GM12864 (cell line): ENCODE results near the gene CCDC144A.
"Not testable (repeated sequence)": the region's sequence is repeated elsewhere in the genome, so short reads cannot be mapped to it uniquely, and the experiment has no call there.

Source experiments
- DNase-seq: peaks from one replicate; pipeline ENCODE4 v3.0.0-alpha.2; 2011; ENCODE audit warnings: low read depth
- H3K4me3 ChIP-seq: 2 replicates; pipeline ENCODE4 v1.5.1; 2011; ENCODE audit warnings: mild to moderate bottlenecking, low read depth, low read length, control low read depth
- CTCF ChIP-seq: IDR thresholded peaks from 2 replicates; pipeline ENCODE4 v1.5.1; 2011; ENCODE audit warnings: low read depth, mild to moderate bottlenecking, moderate library complexity, low read length, control low read depth, inconsistent platforms; ENCODE audit errors: missing control alignments

Gene CCDC144A

DNA sequence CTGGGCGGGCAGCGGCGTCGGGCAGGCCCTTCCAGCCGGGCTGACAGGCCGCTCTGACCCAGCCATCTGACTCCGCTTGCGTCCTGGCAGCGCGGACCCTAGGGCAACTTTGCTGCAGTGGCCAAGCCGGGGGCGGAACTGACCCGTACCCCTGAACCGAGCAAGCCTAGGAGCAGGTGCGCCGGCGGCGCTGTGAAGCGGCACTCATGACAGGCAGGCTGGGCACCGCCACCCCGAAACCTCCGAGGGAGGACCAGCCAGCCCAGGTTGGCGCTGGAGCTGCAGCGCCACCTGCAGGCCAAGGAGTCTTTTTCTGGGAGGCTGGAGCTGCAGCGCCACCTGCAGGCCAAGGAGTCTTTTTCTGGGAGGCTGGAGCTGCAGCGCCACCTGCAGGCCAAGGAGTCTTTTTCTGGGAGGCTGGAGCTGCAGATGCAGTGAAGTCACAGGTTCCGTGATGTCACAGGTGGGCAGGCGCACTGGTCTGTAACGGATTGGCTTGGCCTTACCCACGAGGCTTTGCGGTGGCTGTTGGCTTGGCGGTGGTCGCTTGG, at the start of gene CCDC144A:
TSS of gene CCDC144A (plus strand) at position 511 of the 551 bp plus-strand sequence. CDS start 160 bp downstream, outside the sequence.
- peak; percentile 75 for TF ChIP-seq CTCF
- not testable (repeated sequence) for H3K4me3 ChIP-seq, DNase-seq

DNA sequence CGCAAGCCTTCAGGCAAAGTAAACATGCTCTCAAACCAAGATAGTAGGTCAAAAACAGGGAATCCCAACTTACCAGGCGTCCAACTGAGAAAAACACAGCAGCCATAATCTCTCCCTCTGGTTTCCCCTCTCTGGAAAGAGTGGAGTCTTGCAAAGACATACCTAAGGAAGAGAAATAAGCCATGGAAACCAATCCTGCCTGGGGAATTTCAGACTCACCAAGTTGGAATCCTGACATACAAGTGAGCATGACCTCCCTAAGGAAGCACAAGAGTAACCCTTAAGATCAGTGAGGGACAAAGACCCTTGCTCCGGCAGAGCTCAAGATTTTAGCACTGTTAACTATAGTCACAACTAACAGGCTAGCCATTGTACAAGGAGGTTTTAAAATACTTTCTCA, 40.5 kb upstream of the CCDC144A start:
- DNase-seq = no peak
- no peak for TF ChIP-seq CTCF
- H3K4me3 ChIP-seq = no peak overlapping the region

GRCh38 chr17:16652252-16652651, 37.8 kb upstream of the CCDC144A start:
- H3K4me3 ChIP-seq = no peak overlapping the region
- no peak for DNase-seq
- TF ChIP-seq CTCF = no peak

DNA sequence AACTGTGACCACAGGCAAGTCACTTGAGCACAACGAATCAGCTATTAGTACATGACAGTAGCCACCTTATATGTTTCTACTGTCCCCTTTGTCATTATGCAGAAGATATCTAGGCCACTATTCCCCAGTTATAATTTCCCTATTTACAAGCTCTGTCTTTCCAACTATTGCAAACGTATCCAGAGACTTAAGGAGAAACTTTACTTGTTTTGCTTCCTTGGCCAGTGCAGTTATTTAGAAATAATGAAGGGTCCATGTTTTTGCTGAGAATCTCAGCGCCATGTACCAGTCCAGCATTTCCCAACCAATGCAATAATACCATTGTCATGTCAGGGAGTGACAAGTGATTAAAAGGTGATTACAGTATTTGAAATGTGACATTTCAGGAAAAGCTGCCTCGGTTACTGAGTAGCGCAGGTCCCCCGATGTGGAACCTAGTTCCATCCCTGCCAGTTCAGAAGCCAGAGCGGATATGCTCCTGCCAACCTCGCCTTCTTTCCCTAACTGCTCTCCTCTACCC, 37.1 kb upstream of the CCDC144A start:
- no peak for TF ChIP-seq CTCF
- no peak for DNase-seq
- peak overlapping the region; percentile 95 for H3K4me3 ChIP-seq

GRCh38 chr17:16653367-16654041, 36.5 kb upstream of the CCDC144A start, which contains the start of gene ZNF624:
TSS of gene ZNF624 (minus strand) at chr17:16653850.
- no peak for TF ChIP-seq CTCF
- DNase-seq = peak; percentile 69

GRCh38 chr17:16661217-16661616, 28.8 kb upstream of the CCDC144A start:
- TF ChIP-seq CTCF = no peak
- no peak overlapping the region for H3K4me3 ChIP-seq

More at GRCh38 chr17:16653367-16654041, 36.5 kb upstream of the CCDC144A start, which contains the start of gene ZNF624:
- H3K4me3 ChIP-seq = peak within 1 kb of the TSS; percentile 95

GRCh38 chr17:16662936-16663335, 27.1 kb upstream of the CCDC144A start:
- no peak for DNase-seq
- no peak overlapping the region for H3K4me3 ChIP-seq
- no peak for TF ChIP-seq CTCF

More at GRCh38 chr17:16661217-16661616, 28.8 kb upstream of the CCDC144A start:
- DNase-seq = no peak

- H3K4me3 ChIP-seq, DNase-seq: not testable (repeated sequence)
Observed at GRCh38 chr17:16666553-16666906, 23.5 kb upstream of the CCDC144A start.

GRCh38 chr17:16666907-16667636, 23.0 kb upstream of the CCDC144A start:
- DNase-seq, H3K4me3 ChIP-seq: not testable (repeated sequence)
